K562 (cell line): ENCODE results near the gene AKAP6. TPM values are rescaled to one million over a fixed set of nuclear protein-coding genes. Genes with fewer than 3 reads are reported as not detected.

Experiments
- ATAC-seq: fragments of 200-7000 bp; cut with Tn5 transposase; 3 replicates; pipeline ENCODE4 v1.9.1; 2020; ENCODE audit warnings: moderate library complexity
- BruUV-seq: library from RNA; stranded (reverse); fragments of 400-500 nt; replicated peaks from 2 replicates; lab custom pipeline; 2021; lab: Mats Ljungman, UMichigan
- CTCF ChIA-PET: fragments of 300-600 bp; formaldehyde crosslinking; extraction: SDS; loops from one replicate; lab custom pipeline; 2021; ENCODE audit warnings: low intra/inter-chr PET ratio; lab: Yijun Ruan, JAX
- POLR2A ChIA-PET: fragments of 300-600, 350-650 bp; sonication (Branson Sonifier 250); formaldehyde crosslinking; extraction: SDS; loops from one replicate; lab custom pipeline; 2021; ENCODE audit warnings: antibody characterized with exemption, inconsistent platforms; lab: Yijun Ruan, JAX
- DNase-seq, 4 experiments: peaks; one replicate each; pipeline versions ENCODE4 v3.0.0 to v3.0.0-alpha.2; 2011 to 2018; ENCODE audit warnings: low spot score in 3 of 4, mixed read lengths in 3 of 4; ENCODE audit errors: extremely low read depth in 1 of 4
- FAIRE-seq: peaks from 2 replicates; lab custom pipeline; 2011; peaks lifted over from hg19 to GRCh38; lab: Jason Lieb, UNC
- H2AFZ ChIP-seq: 2 replicates; pipeline ENCODE4 v1.6.0; 2011; ENCODE audit warnings: low read depth, low read length, control low read depth, inconsistent platforms
- H3K27ac ChIP-seq: fragments of 200-600 bp; 3 replicates; pipeline ENCODE4 v1.8.0; 2011; ENCODE audit warnings: low read depth, mild to moderate bottlenecking, control low read depth, inconsistent platforms, low read length, moderate library complexity, mixed read lengths; ENCODE audit errors: extremely low read depth
- H3K27me3 ChIP-seq, 2 experiments: fragments of 300-600 bp in 1 of 2; 2 replicates in 1 of 2; 3 replicates in 1 of 2; pipeline versions ENCODE4 v1.6.0 to v1.8.0; 2011; ENCODE audit warnings: inconsistent platforms in 2 of 2, low read length in 2 of 2, mild to moderate bottlenecking in 1 of 2, mixed read lengths in 1 of 2, moderate library complexity in 1 of 2; ENCODE audit not compliant: control insufficient read depth in 2 of 2, insufficient read depth in 2 of 2
- H3K36me3 ChIP-seq: fragments of 300-600 bp; 3 replicates; pipeline ENCODE4 v1.8.0; 2011; ENCODE audit warnings: mild to moderate bottlenecking, low read length, inconsistent platforms; ENCODE audit not compliant: control insufficient read depth, insufficient read depth
- H3K4me1 ChIP-seq, 2 experiments: fragments of 200-600 bp in 1 of 2; replicated peaks in 1 of 2; 2 replicates in 1 of 2; 3 replicates in 1 of 2; pipeline versions ENCODE4 v1.5.1 to v1.8.0; 2011; ENCODE audit warnings: inconsistent platforms in 2 of 2, low read length in 2 of 2, mild to moderate bottlenecking in 1 of 2, mixed read lengths in 1 of 2, moderate library complexity in 1 of 2; ENCODE audit not compliant: control insufficient read depth in 2 of 2, insufficient read depth in 2 of 2
- H3K4me2 ChIP-seq: 2 replicates; pipeline ENCODE4 v1.6.1; 2011; ENCODE audit warnings: low read length, control low read depth, inconsistent platforms, mixed read lengths; ENCODE audit not compliant: insufficient read depth
- H3K4me3 ChIP-seq: fragments of 200-600 bp; sonication (generic), shearing (Covaris generic); 2 replicates; pipeline ENCODE4 v1.5.1; 2016; ENCODE audit warnings: control low read depth, inconsistent platforms
- H3K79me2 ChIP-seq: fragments of 200-600 bp; 3 replicates; pipeline ENCODE4 v1.8.0; 2011; ENCODE audit warnings: low read length, inconsistent platforms; ENCODE audit not compliant: control insufficient read depth, insufficient read depth
- H3K9ac ChIP-seq, 2 experiments: 2 replicates each; pipeline versions ENCODE4 v1.6.0 to v1.6.1; 2011; ENCODE audit warnings: low read depth in 2 of 2, low read length in 2 of 2, control low read depth in 1 of 2, inconsistent platforms in 1 of 2, mild to moderate bottlenecking in 1 of 2, mixed read lengths in 1 of 2; ENCODE audit not compliant: insufficient read depth in 1 of 2
- H3K9me1 ChIP-seq: one replicate; pipeline ENCODE4 v1.6.0; 2011; ENCODE audit warnings: inconsistent platforms, mild to moderate bottlenecking, low read length, moderate library complexity; ENCODE audit not compliant: control insufficient read depth, insufficient read depth
- H3K9me3 ChIP-seq: replicated peaks from 2 replicates; pipeline ENCODE4 v1.5.1; 2011; ENCODE audit warnings: low read depth, low read length, inconsistent platforms; ENCODE audit not compliant: control insufficient read depth, insufficient read depth
- H4K20me1 ChIP-seq: replicated peaks from 2 replicates; pipeline ENCODE4 v1.6.1; 2011; ENCODE audit warnings: low read length, inconsistent platforms, mixed read lengths; ENCODE audit not compliant: control insufficient read depth, insufficient read depth
- ATF6 ChIP-seq: sonication (generic); formaldehyde crosslinking; IDR thresholded peaks from 2 replicates; pipeline ENCODE4 v1.4.0; 2020; ENCODE audit warnings: mild to moderate bottlenecking, missing genetic modification reagents
- BRD4 ChIP-seq: fragments of 200-600 bp; sonication (generic); IDR thresholded peaks from 2 replicates; pipeline ENCODE4 v1.6.1; 2017; ENCODE audit warnings: inconsistent platforms
- EGR1 ChIP-seq: fragments of 450-650 bp; conservative IDR thresholded peaks from 2 replicates; pipeline ENCODE4 v1.6.1; 2017; ENCODE audit warnings: mild to moderate bottlenecking
- ESRRB ChIP-seq: fragments of 250-450 bp; sonication (Bioruptor Pico); IDR thresholded peaks from 2 replicates; pipeline ENCODE4 v1.5.0; 2020; ENCODE audit warnings: mild to moderate bottlenecking, moderate library complexity, borderline replicate concordance
- FOXA1 ChIP-seq: fragments of 450-650 bp; IDR thresholded peaks from 2 replicates; pipeline ENCODE4 v1.6.1; 2016; ENCODE audit warnings: mild to moderate bottlenecking, borderline replicate concordance
- HDAC1 ChIP-seq, 2 experiments: fragments of 450-650 bp; IDR thresholded peaks; 2 replicates each; pipeline ENCODE4 v1.6.1; 2016 to 2017; ENCODE audit warnings: inconsistent platforms in 1 of 2, mild to moderate bottlenecking in 1 of 2, moderate library complexity in 1 of 2
- HDAC6 ChIP-seq: IDR thresholded peaks from 2 replicates; pipeline ENCODE4 v1.6.1; 2012; ENCODE audit warnings: low read depth, mild to moderate bottlenecking, control low read depth, inconsistent platforms, low read length, moderate library complexity
- ILK ChIP-seq: fragments of 450-650 bp; IDR thresholded peaks from 2 replicates; pipeline ENCODE4 v1.6.1; 2016; ENCODE audit warnings: missing genetic modification characterization, low read depth, mild to moderate bottlenecking, missing compliant biosample characterization, moderate library complexity, borderline replicate concordance
- RBM17 ChIP-seq: fragments of 200-400 bp; formaldehyde crosslinking; IDR thresholded peaks from 2 replicates; pipeline ENCODE4 v1.6.1; 2017; ENCODE audit warnings: low read depth, mild to moderate bottlenecking, low read length, borderline replicate concordance
- TAF1 ChIP-seq: IDR thresholded peaks from 2 replicates; pipeline ENCODE4 v1.6.1; 2011; ENCODE audit warnings: mild to moderate bottlenecking, low read length, moderate library complexity; ENCODE audit not compliant: insufficient read depth, control insufficient read depth, severe bottlenecking; ENCODE audit errors: extremely low read depth
- XRCC5 ChIP-seq: fragments of 200-400 bp; formaldehyde crosslinking; IDR thresholded peaks from 2 replicates; pipeline ENCODE4 v1.6.1; 2017; ENCODE audit warnings: low read depth, mild to moderate bottlenecking, low read length
- WGBS: fragments of 100-300 bp; shearing (Covaris generic); methylation state at CpG from one replicate; pipeline ENCODE4 v1.1.6; 2016; ENCODE audit warnings: low coverage, mixed read lengths; ENCODE audit not compliant: insufficient coverage; ENCODE audit errors: missing lambda C conversion rate; 5-methylcytosine and 5-hydroxymethylcytosine counted together
- in situ Hi-C: fragments of 300-500 bp; cut with MboI; formaldehyde crosslinking; loops from 4 replicates; pipeline ENCODE4 v1.15.0; 2018; ENCODE audit warnings: inconsistent platforms, mixed read lengths
- intact Hi-C: fragments of 100-400 bp; cut with micrococcal nuclease; formaldehyde crosslinking; loops from 2 replicates; pipeline ENCODE4 v1.14.2; 2022
- polyA plus RNA-seq, 8 experiments: library from polyadenylated mRNA; depleted of rRNA in 4 of 8; stranded (reverse) in 5 of 8; unstranded in 3 of 8; fragments of >200 nt; fragmentation: Nextera tagmentation in 2 of 8; fragmentation: Illumina TruSeq in 1 of 8; extraction: Ambion mirVana in 2 of 8; extraction: Trizol in 1 of 8; gene quantifications; 2 replicates each; pipeline versions ENCODE4 v1.2.1 to v1.2.3, GENCODE V29; 2011 to 2014; ENCODE audit warnings: inconsistent platforms in 1 of 8, missing spikeins in 1 of 8
- total RNA-seq, 7 experiments: library from RNA; depleted of rRNA in 6 of 7; stranded (reverse); fragments of >200 nt in 6 of 7; fragmentation: Illumina TruSeq in 2 of 7; extraction: Trizol in 2 of 7; gene quantifications; 2 replicates each; pipeline versions ENCODE4 v1.2.1 to v1.2.3, GENCODE V29; 2011 to 2021; ENCODE audit warnings: low replicate concordance in 1 of 7

AKAP6 gene
- total and polyA plus RNA-seq, 9 of the 15 experiments (the other 6 are each of a cell fraction or from before 2014, with no cell fraction given): 0.03 to 1.7 (median 0.48) TPM

- H3K27me3 ChIP-seq: no peaks in the 10 kb centered on the region
- H3K36me3 ChIP-seq: no peaks in the 10 kb centered on the region
- H3K79me2 ChIP-seq: no peaks in the 10 kb centered on the region
- no peaks in the 10 kb centered on the region for H4K20me1 ChIP-seq
- H3K4me2 ChIP-seq: no peak overlapping the region
- POLR2A ChIA-PET: no interaction called here
- H3K9me1 ChIP-seq: no peaks in the 10 kb centered on the region
- intact Hi-C loops: no loop called here
- TF ChIP-seq HDAC6 (no peak), HDAC1 (IDR thresholded peaks at IDR 0.05) (no peak), EGR1 (no peak), TAF1 (no peak), ESRRB (CRISPR knock-in tag) (no peak), FOXA1 (no peak), BRD4 (no peak), ILK (tag) (no peak), XRCC5 (no peak), RBM17 (no peak), ATF6 (no peak)
- TF ChIP-seq, all 486 proteins: peak for 0
- H3K9me3 ChIP-seq: no peaks in the 10 kb centered on the region
- no peaks in the 10 kb centered on the region for H3K4me1 ChIP-seq
- FAIRE-seq (no peak), DNase-seq (no peak), ATAC-seq (no peak)
- no peak overlapping the region for H3K9ac ChIP-seq
- BruUV-seq: no TSS peak
- 0% methylated on average over 1 of the region's 1 CpG for WGBS
- H3K4me3 ChIP-seq: no peak overlapping the region
- CTCF ChIA-PET: no interaction called here
- H2AFZ ChIP-seq: no peak overlapping the region
- no peak overlapping the region for H3K27ac ChIP-seq
- in situ Hi-C loops: no loop called here
Measured at GRCh38 chr14:32300136-32300535, 29.0 kb upstream of the AKAP6 start.
